Measurements from ENCODE around the gene CAND2.
"Not testable (repeated sequence)": the region's sequence is repeated elsewhere in the genome, so short reads cannot be mapped to it uniquely, and the experiment has no call there.

The CAND2 gene

GRCh38 chr3:12866836-12867235 lies 70.4 kb downstream of the CAND2 start:
- DNase-seq: no peak

- DNase-seq: no peak
These were observed 71.9 kb downstream of the CAND2 start for GRCh38 chr3:12868039-12869034.

GRCh38 chr3:12869035-12869621 lies 72.6 kb downstream of the CAND2 start:
- DNase-seq: no peak

- no peak for DNase-seq
These were observed 74.5 kb downstream of the CAND2 start for GRCh38 chr3:12870942-12871341.

- DNase-seq: no peak
These were observed 75.0 kb downstream of the CAND2 start for GRCh38 chr3:12871404-12871983.

GRCh38 chr3:12875857-12876836 lies 79.7 kb downstream of the CAND2 start:
- DNase-seq: no peak

- DNase-seq: no peak
These were observed 80.6 kb downstream of the CAND2 start for GRCh38 chr3:12877040-12877439.

- no peak for DNase-seq
These were observed 81.7 kb downstream of the CAND2 start for GRCh38 chr3:12878141-12878574.

GRCh38 chr3:12878758-12879157 lies 82.3 kb downstream of the CAND2 start:
- not testable (repeated sequence) for DNase-seq

- DNase-seq: no peak
These were observed 82.8 kb downstream of the CAND2 start for GRCh38 chr3:12879191-12879815.

- DNase-seq: not testable (repeated sequence)
These were observed 85.4 kb downstream of the CAND2 start for GRCh38 chr3:12881858-12882257.

- DNase-seq: no peak
These were observed 86.1 kb downstream of the CAND2 start for GRCh38 chr3:12882336-12883310.

- no peak for DNase-seq
These were observed 87.8 kb downstream of the CAND2 start for GRCh38 chr3:12884186-12884680.
